GM21825 (cell line): ENCODE measurements around the gene STARD4.

ENCODE experiments used
- ATAC-seq: cut with Tn5 transposase; IDR thresholded peaks from one replicate; pipeline ENCODE4 v1.9.1; 2021; ENCODE audit warnings: mild to moderate bottlenecking, moderate library complexity; ENCODE audit not compliant: unreplicated experiment

The STARD4 gene

GRCh38 chr5:111478266-111478665 lies 34.1 kb downstream of the STARD4 start:
- ATAC-seq, result no peak

DNA sequence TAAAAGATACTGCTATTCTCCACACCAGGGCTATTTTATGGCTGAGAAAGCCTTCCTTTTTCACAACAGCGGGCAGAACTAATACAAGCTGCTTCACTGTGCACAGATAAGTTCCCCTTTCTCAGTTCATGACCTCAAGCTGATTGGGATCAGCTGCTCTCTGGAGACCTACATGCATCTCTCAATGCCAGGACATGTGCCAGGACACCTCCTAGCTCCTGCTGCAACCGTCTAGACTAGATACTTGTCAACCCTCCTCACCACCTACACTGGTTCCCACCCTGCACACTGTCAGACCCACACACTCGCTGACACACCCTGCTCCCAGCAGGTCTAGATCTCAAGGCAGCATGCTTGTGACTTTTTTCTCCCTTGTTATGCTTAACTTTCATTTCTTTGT lies 39.8 kb downstream of the STARD4 start:
- peak; percentile 69 for ATAC-seq

DNA sequence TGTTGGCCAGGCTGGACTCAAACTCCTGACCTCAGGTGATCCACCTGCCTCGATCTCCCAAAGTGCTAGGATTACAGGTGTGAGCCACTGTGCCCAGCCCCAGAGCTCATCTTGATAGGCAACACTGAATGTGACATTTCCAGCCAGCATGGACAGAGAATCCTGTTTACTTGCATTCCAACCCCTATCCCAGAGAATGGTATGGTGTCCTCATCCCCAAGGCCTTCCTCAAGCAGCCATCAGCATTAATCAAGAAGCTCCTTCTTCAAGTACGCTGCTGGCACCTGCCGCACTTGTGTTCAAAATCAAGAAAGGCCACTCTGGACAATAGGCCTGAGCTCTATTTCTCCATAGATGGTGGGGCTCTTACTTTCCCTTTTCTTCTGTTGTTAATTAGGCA lies 40.2 kb downstream of the STARD4 start:
- no peak for ATAC-seq

- ATAC-seq, result no peak
Observed at GRCh38 chr5:111469903-111470302, 42.4 kb downstream of the STARD4 start.

DNA sequence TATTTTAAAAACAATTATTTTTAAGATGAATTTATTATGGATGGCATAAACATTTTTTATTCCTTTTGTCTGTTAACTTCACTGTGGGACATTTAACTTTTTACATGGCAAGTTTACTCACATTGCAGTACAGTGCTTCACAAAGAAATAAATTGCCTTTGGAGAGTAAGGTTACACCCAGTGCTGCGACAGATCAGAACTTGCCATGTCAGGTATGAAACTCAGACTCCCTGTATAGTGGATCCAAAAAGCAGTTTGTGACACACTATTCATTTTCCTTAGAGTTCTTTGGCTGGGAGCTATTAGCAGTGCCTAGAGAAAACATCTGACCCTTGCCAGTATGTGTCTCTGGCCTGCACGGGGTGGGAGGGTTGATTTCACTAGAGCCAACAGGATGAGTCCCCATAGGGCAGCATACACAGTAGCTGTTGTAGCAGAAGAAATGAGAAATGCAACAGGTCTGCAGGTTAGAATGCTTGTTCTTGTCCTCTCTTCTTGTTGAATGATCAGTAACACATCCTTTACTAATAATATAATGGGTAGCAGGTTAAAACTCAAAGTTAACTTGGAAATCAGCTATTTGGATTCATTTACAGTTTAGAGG lies 42.9 kb downstream of the STARD4 start:
- ATAC-seq, result no peak

DNA sequence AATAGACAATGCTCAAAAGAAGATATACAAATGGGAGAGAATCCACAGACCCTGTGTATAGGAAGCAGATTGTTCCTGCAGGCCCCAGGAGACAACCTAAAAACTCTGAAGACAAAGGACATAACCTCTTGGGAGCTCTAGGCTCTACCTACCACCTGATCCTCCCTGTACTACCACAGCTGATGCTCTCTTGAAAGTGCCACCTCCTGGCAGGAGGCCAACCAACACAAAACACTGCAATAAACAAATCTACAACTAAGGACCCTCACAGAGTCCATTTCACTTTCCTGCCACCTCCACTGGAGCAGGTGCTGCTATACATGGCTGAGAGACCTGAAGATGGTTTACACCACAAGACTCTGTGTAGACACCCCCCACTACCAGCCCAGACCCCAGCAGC lies 49.0 kb downstream of the STARD4 start:
- no peak for ATAC-seq

- ATAC-seq, result no peak
Observed at GRCh38 chr5:111461934-111462333, 50.4 kb downstream of the STARD4 start.

DNA sequence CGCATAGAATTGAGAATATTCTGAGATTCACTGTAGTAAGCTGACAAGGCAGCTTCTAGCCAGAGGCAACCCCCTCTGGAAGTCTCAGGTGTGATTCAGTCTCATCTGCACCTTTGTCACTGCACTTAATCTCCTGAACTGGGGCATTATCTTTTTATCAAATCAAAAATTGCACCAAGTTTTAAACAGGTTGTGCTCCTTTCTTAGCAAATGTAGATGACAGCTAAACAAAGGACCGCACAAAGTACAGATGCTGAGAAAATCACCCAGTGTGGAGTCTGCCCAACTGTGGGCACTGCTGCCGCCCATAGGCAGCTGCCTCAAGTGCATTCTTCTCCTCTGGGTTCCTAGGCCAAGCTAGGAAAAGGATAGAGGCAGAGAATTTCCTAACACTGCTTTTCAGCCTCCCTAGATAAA lies 51.1 kb downstream of the STARD4 start:
- ATAC-seq, result no peak

DNA sequence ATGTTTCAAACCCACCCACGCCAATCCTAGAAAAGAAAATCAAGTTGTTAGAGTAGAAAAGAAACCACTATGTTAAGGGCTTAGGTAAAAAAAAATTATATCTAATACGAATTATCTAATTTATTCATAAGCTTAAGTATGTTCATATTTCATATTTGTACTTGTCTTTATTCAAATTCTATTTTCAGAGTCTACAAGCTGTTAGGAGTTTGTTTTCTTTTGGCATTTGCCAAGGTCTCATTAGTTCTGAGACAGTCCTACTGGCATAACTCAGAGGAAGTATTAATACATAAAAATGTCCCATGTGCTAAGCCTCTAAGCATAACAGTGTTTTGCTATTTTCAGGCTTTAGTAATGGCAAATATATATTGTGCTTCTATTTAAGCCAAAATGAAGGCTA lies 57.6 kb downstream of the STARD4 start:
- no peak for ATAC-seq

GRCh38 chr5:111454198-111454622 lies 58.1 kb downstream of the STARD4 start:
- no peak for ATAC-seq

DNA sequence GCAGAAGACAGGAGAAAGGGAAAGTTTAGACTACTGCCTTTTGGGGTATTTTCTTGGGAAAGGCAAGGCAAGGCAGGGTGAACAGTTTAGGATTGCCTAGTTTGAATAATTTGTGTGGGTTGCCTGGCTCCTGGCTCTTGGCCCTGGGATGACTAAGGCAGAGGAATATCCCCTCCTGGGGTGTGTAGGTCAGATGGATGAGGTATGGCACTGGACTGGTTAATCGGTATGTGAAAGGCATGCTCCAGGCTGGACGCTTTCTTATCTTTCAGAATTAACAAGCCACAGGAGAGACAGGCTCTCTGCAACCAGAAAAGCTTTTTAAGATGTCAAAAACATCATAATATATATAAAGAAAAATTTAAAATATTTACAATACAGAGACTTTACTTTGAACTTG lies 58.6 kb downstream of the STARD4 start:
- ATAC-seq, result no peak

GRCh38 chr5:111453295-111453694 lies 59.0 kb downstream of the STARD4 start:
- ATAC-seq, result no peak

DNA sequence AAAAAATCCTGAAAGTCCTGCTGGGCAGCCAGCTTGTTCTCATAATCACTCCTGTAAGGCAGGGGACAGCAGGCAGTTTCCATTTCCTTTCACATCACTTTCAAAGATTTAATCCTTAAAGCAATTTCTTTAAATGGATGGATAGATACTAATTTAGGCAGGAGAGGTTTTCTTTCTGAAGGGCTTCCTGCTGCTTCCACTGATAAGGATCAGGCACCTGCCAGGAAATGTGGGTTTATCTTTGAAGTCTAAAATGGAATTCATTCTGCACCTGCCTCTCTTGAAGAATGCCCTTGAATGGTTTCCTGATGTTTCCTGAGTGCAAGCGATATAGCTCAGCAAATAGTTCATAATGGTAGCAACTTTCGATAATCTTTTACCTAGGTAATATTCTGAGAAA lies 64.5 kb downstream of the STARD4 start:
- no peak for ATAC-seq

GRCh38 chr5:111447099-111447498 lies 65.2 kb downstream of the STARD4 start:
- no peak for ATAC-seq
